ENCODE data around the gene GGACT.

DNA sequence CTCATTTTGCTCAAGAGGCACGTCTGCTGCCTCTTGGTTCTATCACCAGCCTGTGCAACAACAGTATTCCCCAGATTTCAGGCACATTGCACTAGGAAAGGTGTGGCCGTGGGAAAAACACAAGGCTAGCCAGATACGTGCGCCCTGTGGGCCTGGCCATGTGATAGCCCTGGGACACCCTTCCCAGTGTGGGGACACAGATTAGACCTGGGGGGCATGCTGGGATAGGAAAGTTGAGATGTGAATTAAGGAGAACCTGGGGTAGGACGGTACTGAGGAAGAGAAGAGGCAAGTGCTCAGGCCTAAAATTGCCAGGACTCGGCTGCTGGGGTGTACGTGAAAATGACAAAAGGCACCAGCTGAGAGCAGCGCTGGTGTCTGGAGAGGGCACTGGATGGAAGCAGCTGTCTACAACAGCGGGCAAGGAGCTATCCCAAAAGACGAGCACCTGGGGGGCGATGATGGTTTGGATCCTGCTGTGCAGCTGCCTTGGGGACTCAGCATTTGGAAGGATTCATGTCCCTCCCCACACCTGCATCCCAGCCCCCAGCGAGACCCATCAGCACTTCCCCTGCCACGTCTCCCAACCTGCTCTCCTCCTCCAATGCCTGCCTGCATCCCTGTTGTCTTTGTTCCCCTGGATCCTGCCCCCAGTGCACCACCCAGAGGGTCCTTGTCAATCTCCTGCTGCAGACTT lies 54.3 kb downstream of the GGACT start:
- TF ChIP-seq, protein P1, sequence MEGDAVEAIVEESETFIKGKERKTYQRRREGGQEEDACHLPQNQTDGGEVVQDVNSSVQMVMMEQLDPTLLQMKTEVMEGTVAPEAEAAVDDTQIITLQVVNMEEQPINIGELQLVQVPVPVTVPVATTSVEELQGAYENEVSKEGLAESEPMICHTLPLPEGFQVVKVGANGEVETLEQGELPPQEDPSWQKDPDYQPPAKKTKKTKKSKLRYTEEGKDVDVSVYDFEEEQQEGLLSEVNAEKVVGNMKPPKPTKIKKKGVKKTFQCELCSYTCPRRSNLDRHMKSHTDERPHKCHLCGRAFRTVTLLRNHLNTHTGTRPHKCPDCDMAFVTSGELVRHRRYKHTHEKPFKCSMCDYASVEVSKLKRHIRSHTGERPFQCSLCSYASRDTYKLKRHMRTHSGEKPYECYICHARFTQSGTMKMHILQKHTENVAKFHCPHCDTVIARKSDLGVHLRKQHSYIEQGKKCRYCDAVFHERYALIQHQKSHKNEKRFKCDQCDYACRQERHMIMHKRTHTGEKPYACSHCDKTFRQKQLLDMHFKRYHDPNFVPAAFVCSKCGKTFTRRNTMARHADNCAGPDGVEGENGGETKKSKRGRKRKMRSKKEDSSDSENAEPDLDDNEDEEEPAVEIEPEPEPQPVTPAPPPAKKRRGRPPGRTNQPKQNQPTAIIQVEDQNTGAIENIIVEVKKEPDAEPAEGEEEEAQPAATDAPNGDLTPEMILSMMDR (IDR thresholded peaks at IDR 0.05; ENCODE audit: low read length) = no peak
- no peak for TF ChIP-seq EZH2 (IDR thresholded peaks at IDR 0.05; ENCODE audit: borderline replicate concordance, low read length)
